Measurements from ENCODE around the gene TNNC2.
"Not testable (repeated sequence)": the region's sequence is repeated elsewhere in the genome, so short reads cannot be mapped to it uniquely, and the experiment has no call there.

TNNC2 gene

GRCh38 chr20:45818239-45818638 lies 8.9 kb downstream of the TNNC2 start:
- DNase-seq, result no peak

- DNase-seq, result no peak
Observed at GRCh38 chr20:45817376-45818194, 9.5 kb downstream of the TNNC2 start.

- DNase-seq, result no peak
Observed at GRCh38 chr20:45816951-45817350, 10.2 kb downstream of the TNNC2 start.

- no peak for DNase-seq
Observed at GRCh38 chr20:45814314-45814713, 12.8 kb downstream of the TNNC2 start.

GRCh38 chr20:45813489-45813888 lies 13.6 kb downstream of the TNNC2 start:
- no peak for DNase-seq

- DNase-seq, result no peak
Observed at GRCh38 chr20:45813006-45813340, 14.1 kb downstream of the TNNC2 start.

- DNase-seq, result peak; percentile 99
Observed at GRCh38 chr20:45812157-45813005, 14.7 kb downstream of the TNNC2 start, which contains the start of gene UBE2C. Gene UBE2C (plus strand): TSS chr20:45812644. CDS start chr20:45812696, 52 bp downstream.

- no peak for DNase-seq
Observed at GRCh38 chr20:45810191-45810970, 16.7 kb downstream of the TNNC2 start.

GRCh38 chr20:45801851-45802250 lies 25.3 kb downstream of the TNNC2 start:
- DNase-seq, result no peak

- peak; percentile 80 for DNase-seq
Observed at GRCh38 chr20:45798935-45799642, 28.0 kb downstream of the TNNC2 start.

GRCh38 chr20:45797955-45798354 lies 29.2 kb downstream of the TNNC2 start:
- not testable (repeated sequence) for DNase-seq

- not testable (repeated sequence) for DNase-seq
Observed at GRCh38 chr20:45797510-45797909, 29.6 kb downstream of the TNNC2 start.

GRCh38 chr20:45796337-45797065 lies 30.6 kb downstream of the TNNC2 start:
- no peak for DNase-seq

- DNase-seq, result peak; percentile 46
Observed at GRCh38 chr20:45792317-45793118, 34.6 kb downstream of the TNNC2 start.

- no peak for DNase-seq
Observed at GRCh38 chr20:45788351-45788750, 38.8 kb downstream of the TNNC2 start.

GRCh38 chr20:45783656-45784294 lies 43.3 kb downstream of the TNNC2 start:
- DNase-seq, result no peak

- DNase-seq, result no peak
Observed at GRCh38 chr20:45782890-45783289, 44.2 kb downstream of the TNNC2 start.

- DNase-seq, result no peak
Observed at GRCh38 chr20:45781391-45781931, 45.7 kb downstream of the TNNC2 start.

GRCh38 chr20:45780159-45780558 lies 47.0 kb downstream of the TNNC2 start:
- no peak for DNase-seq

Measured in NCI-H146 (cell line).